GM12878 (cell line): ENCODE measurements around the gene ATP6V0D1. TPM values are rescaled to one million over a fixed set of nuclear protein-coding genes. Genes with fewer than 3 reads are reported as not detected.

Source experiments
- CHD2 ChIP-seq: IDR thresholded peaks from 2 replicates; pipeline ENCODE4 v1.6.1; 2011; ENCODE audit warnings: low read depth, low read length, improper control_type of control experiment, borderline replicate concordance
- CHD4 ChIP-seq: fragments of 200-600 bp; sonication (generic); IDR thresholded peaks from 2 replicates; pipeline ENCODE4 v1.6.1; 2016; ENCODE audit warnings: mild to moderate bottlenecking
- ESRRA ChIP-seq: IDR thresholded peaks from 2 replicates; pipeline ENCODE4 v1.6.1; 2012; ENCODE audit warnings: mild to moderate bottlenecking, low read length, improper control_type of control experiment
- ETV6 ChIP-seq, 2 experiments: fragments of 450-650 bp in 1 of 2; IDR thresholded peaks in 1 of 2; conservative IDR thresholded peaks in 1 of 2; 2 replicates each; pipeline ENCODE4 v1.6.1; 2014; ENCODE audit warnings: antibody characterized with exemption in 1 of 2, borderline replicate concordance in 1 of 2, low read depth in 1 of 2, mild to moderate bottlenecking in 1 of 2, moderate library complexity in 1 of 2
- IKZF2 ChIP-seq, 2 experiments: fragments of 450-650 bp; IDR thresholded peaks; 2 replicates each; pipeline ENCODE4 v1.6.1; 2017; ENCODE audit warnings: mild to moderate bottlenecking in 2 of 2, moderate library complexity in 2 of 2
- KDM1A ChIP-seq: fragments of 200-600 bp; sonication (generic); IDR thresholded peaks from 2 replicates; pipeline ENCODE4 v1.6.1; 2016; ENCODE audit warnings: borderline replicate concordance
- NRF1 ChIP-seq: conservative IDR thresholded peaks from 2 replicates; pipeline ENCODE4 v1.6.1; 2011; ENCODE audit warnings: mild to moderate bottlenecking, low read depth, low read length, improper control_type of control experiment
- POU2F2 ChIP-seq: IDR thresholded peaks from 3 replicates; pipeline ENCODE4 v1.6.1; 2011; ENCODE audit warnings: low read depth, mild to moderate bottlenecking, low read length, borderline replicate concordance
- RAD21 ChIP-seq: IDR thresholded peaks from 2 replicates; pipeline ENCODE4 v1.6.1; 2011; ENCODE audit warnings: mild to moderate bottlenecking, low read depth, low read length, moderate library complexity; ENCODE audit not compliant: insufficient read depth
- RAD51 ChIP-seq: fragments of 450-650 bp; IDR thresholded peaks from 2 replicates; pipeline ENCODE4 v1.6.1; 2016; ENCODE audit warnings: moderate library complexity, mild to moderate bottlenecking, inconsistent platforms
- RBBP5 ChIP-seq: fragments of 200-600 bp; sonication (generic); conservative IDR thresholded peaks from 2 replicates; pipeline ENCODE4 v1.6.1; 2016
- RCOR1 ChIP-seq: conservative IDR thresholded peaks from 2 replicates; pipeline ENCODE4 v1.6.1; 2012; ENCODE audit warnings: low read depth, low read length, improper control_type of control experiment
- RFX5 ChIP-seq: IDR thresholded peaks from 2 replicates; pipeline ENCODE4 v1.6.1; 2011; ENCODE audit warnings: low read depth, low read length, improper control_type of control experiment
- TARDBP ChIP-seq: IDR thresholded peaks from 2 replicates; pipeline ENCODE4 v1.6.1; 2016; ENCODE audit warnings: borderline replicate concordance
- WRNIP1 ChIP-seq: IDR thresholded peaks from 2 replicates; pipeline ENCODE4 v1.6.1; 2011; ENCODE audit warnings: low read depth, low read length, improper control_type of control experiment, borderline replicate concordance
- ZNF217 ChIP-seq: fragments of 450-650 bp; IDR thresholded peaks from 2 replicates; pipeline ENCODE4 v1.6.1; 2017; ENCODE audit warnings: antibody characterized with exemption, mild to moderate bottlenecking
- ZNF274 ChIP-seq: IDR thresholded peaks from one replicate; pipeline ENCODE4 v1.8.0; 2011; ENCODE audit not compliant: insufficient read length, insufficient read depth
- polyA plus RNA-seq, 11 experiments: library from polyadenylated mRNA; depleted of rRNA in 4 of 11; unstranded in 6 of 11; stranded (reverse) in 5 of 11; fragments of >200 nt; fragmentation: Nextera tagmentation in 4 of 11; fragmentation: Illumina TruSeq in 1 of 11; extraction: Ambion mirVana in 4 of 11; extraction: Trizol in 1 of 11; gene quantifications; 1 replicate in 1 of 11; 2 replicates in 10 of 11; pipeline versions ENCODE4 v1.2.1 to v1.2.3, GENCODE V29; 2011 to 2016; ENCODE audit warnings: inconsistent platforms in 2 of 11, missing spikeins in 2 of 11, low read depth in 1 of 11
- total RNA-seq, 4 experiments: library from RNA; depleted of rRNA in 3 of 4; stranded (reverse); fragments of >200 nt in 3 of 4; fragmentation: Illumina TruSeq in 1 of 4; extraction: Trizol in 1 of 4; gene quantifications; 2 replicates each; pipeline versions ENCODE4 v1.2.1 to v1.2.3, GENCODE V29; 2013 to 2021
- TF ChIP-seq, protein P1 (sequence below): fragments of 450-650 bp; IDR thresholded peaks from 2 replicates; pipeline ENCODE4 v1.6.1; 2017; ENCODE audit warnings: antibody characterized with exemption, mild to moderate bottlenecking, moderate library complexity
- TF ChIP-seq, protein P2 (sequence below): fragments of 450-650 bp; IDR thresholded peaks from 2 replicates; pipeline ENCODE4 v1.6.1; 2016; ENCODE audit warnings: mild to moderate bottlenecking
- TF ChIP-seq, protein P3 (sequence below): IDR thresholded peaks from 2 replicates; pipeline ENCODE4 v1.6.1; 2011; ENCODE audit warnings: borderline replicate concordance, low read depth, mild to moderate bottlenecking, moderate library complexity, low read length; ENCODE audit not compliant: insufficient read depth, poor library complexity, severe bottlenecking
- TF ChIP-seq, protein P4 (sequence below): IDR thresholded peaks from 2 replicates; pipeline ENCODE4 v1.6.1; 2012; ENCODE audit warnings: improper control_type of control experiment, low read depth, low read length; ENCODE audit not compliant: insufficient replicate concordance

ATP6V0D1 gene
- total and polyA plus RNA-seq, 10 of the 15 experiments (the other 5 are each of a cell fraction or from before 2014, with no cell fraction given) = 28.1 to 141 (median 70.3) TPM

DNA sequence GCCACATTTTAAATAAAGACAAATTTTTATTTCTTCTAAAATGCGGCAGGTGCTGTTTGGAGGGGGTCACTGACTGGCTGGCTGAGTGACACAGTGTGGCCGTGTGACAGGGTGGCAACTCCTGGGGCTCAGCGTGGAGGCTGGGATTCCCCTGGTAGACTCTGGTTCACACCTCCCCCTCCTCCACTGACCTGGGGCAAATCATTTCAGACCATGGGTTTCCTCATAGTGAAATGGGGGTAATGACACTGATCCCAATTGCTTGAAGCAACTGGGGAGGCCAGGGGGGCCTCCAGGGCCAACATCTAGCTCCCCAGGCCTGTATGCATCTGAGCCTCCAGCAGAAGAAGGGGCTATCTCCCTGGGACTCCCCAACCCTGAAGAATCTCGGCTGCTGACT lies 43.4 kb downstream of the ATP6V0D1 start (continued):
- no peak for TF ChIP-seq KDM1A
- no peak for TF ChIP-seq ETV6 (conservative IDR thresholded peaks at IDR 0.05 in 1 of 2, IDR thresholded peaks at IDR 0.05 in 1 of 2; ENCODE audit: borderline replicate concordance in 1 of 2, low read depth in 1 of 2)
- TF ChIP-seq IKZF2 (IDR thresholded peaks at IDR 0.05) = no peak
- TF ChIP-seq, protein P1, sequence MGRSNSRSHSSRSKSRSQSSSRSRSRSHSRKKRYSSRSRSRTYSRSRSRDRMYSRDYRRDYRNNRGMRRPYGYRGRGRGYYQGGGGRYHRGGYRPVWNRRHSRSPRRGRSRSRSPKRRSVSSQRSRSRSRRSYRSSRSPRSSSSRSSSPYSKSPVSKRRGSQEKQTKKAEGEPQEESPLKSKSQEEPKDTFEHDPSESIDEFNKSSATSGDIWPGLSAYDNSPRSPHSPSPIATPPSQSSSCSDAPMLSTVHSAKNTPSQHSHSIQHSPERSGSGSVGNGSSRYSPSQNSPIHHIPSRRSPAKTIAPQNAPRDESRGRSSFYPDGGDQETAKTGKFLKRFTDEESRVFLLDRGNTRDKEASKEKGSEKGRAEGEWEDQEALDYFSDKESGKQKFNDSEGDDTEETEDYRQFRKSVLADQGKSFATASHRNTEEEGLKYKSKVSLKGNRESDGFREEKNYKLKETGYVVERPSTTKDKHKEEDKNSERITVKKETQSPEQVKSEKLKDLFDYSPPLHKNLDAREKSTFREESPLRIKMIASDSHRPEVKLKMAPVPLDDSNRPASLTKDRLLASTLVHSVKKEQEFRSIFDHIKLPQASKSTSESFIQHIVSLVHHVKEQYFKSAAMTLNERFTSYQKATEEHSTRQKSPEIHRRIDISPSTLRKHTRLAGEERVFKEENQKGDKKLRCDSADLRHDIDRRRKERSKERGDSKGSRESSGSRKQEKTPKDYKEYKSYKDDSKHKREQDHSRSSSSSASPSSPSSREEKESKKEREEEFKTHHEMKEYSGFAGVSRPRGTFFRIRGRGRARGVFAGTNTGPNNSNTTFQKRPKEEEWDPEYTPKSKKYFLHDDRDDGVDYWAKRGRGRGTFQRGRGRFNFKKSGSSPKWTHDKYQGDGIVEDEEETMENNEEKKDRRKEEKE = no peak
- TF ChIP-seq TARDBP = no peak
- TF ChIP-seq, protein P2, sequence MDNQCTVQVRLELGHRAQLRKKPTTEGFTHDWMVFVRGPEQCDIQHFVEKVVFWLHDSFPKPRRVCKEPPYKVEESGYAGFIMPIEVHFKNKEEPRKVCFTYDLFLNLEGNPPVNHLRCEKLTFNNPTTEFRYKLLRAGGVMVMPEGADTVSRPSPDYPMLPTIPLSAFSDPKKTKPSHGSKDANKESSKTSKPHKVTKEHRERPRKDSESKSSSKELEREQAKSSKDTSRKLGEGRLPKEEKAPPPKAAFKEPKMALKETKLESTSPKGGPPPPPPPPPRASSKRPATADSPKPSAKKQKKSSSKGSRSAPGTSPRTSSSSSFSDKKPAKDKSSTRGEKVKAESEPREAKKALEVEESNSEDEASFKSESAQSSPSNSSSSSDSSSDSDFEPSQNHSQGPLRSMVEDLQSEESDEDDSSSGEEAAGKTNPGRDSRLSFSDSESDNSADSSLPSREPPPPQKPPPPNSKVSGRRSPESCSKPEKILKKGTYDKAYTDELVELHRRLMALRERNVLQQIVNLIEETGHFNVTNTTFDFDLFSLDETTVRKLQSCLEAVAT = no peak
- TF ChIP-seq NRF1 = no peak
- no peak for TF ChIP-seq CHD2
- no peak for TF ChIP-seq ZNF217
- no peak for TF ChIP-seq RBBP5
- TF ChIP-seq POU2F2 = no peak
- no peak for TF ChIP-seq RFX5
- TF ChIP-seq RAD51 = no peak
- TF ChIP-seq RAD21 = no peak
- TF ChIP-seq ZNF274 = no peak
- TF ChIP-seq ESRRA = no peak
- TF ChIP-seq, protein P3, sequence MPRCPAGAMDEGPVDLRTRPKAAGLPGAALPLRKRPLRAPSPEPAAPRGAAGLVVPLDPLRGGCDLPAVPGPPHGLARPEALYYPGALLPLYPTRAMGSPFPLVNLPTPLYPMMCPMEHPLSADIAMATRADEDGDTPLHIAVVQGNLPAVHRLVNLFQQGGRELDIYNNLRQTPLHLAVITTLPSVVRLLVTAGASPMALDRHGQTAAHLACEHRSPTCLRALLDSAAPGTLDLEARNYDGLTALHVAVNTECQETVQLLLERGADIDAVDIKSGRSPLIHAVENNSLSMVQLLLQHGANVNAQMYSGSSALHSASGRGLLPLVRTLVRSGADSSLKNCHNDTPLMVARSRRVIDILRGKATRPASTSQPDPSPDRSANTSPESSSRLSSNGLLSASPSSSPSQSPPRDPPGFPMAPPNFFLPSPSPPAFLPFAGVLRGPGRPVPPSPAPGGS = no peak
- no peak for TF ChIP-seq RCOR1
- TF ChIP-seq, protein P4, sequence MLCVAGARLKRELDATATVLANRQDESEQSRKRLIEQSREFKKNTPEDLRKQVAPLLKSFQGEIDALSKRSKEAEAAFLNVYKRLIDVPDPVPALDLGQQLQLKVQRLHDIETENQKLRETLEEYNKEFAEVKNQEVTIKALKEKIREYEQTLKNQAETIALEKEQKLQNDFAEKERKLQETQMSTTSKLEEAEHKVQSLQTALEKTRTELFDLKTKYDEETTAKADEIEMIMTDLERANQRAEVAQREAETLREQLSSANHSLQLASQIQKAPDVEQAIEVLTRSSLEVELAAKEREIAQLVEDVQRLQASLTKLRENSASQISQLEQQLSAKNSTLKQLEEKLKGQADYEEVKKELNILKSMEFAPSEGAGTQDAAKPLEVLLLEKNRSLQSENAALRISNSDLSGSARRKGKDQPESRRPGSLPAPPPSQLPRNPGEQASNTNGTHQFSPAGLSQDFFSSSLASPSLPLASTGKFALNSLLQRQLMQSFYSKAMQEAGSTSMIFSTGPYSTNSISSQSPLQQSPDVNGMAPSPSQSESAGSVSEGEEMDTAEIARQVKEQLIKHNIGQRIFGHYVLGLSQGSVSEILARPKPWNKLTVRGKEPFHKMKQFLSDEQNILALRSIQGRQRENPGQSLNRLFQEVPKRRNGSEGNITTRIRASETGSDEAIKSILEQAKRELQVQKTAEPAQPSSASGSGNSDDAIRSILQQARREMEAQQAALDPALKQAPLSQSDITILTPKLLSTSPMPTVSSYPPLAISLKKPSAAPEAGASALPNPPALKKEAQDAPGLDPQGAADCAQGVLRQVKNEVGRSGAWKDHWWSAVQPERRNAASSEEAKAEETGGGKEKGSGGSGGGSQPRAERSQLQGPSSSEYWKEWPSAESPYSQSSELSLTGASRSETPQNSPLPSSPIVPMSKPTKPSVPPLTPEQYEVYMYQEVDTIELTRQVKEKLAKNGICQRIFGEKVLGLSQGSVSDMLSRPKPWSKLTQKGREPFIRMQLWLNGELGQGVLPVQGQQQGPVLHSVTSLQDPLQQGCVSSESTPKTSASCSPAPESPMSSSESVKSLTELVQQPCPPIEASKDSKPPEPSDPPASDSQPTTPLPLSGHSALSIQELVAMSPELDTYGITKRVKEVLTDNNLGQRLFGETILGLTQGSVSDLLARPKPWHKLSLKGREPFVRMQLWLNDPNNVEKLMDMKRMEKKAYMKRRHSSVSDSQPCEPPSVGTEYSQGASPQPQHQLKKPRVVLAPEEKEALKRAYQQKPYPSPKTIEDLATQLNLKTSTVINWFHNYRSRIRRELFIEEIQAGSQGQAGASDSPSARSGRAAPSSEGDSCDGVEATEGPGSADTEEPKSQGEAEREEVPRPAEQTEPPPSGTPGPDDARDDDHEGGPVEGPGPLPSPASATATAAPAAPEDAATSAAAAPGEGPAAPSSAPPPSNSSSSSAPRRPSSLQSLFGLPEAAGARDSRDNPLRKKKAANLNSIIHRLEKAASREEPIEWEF = no peak
- no peak for TF ChIP-seq CHD4
- TF ChIP-seq WRNIP1 = no peak
